ENCODE data around the gene ANKS1B.
"Not testable (repeated sequence)": the region's sequence is repeated elsewhere in the genome, so short reads cannot be mapped to it uniquely, and the experiment has no call there.

ANKS1B gene

DNA sequence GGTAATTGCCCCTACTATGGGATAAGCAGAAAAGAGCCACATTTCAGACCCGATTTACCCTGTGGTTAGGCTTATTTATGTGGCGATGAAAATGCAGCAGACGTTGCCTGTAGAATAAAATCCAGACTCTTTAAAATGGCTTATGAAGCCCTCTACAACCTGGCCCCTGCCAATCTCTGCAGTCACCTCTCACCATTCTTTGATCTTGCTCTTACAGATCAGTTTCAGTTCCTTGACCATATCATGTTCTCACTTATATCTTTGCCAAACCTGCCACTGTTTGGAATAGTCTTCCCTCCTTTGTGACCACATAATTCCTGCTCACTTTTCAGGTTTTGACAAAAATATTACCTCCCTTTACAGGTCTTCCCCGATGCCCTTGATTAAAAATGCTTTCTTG is 601.5 kb downstream of the ANKS1B start:
- DNase-seq (ENCODE audit: low read depth, low spot score): no peak

DNA sequence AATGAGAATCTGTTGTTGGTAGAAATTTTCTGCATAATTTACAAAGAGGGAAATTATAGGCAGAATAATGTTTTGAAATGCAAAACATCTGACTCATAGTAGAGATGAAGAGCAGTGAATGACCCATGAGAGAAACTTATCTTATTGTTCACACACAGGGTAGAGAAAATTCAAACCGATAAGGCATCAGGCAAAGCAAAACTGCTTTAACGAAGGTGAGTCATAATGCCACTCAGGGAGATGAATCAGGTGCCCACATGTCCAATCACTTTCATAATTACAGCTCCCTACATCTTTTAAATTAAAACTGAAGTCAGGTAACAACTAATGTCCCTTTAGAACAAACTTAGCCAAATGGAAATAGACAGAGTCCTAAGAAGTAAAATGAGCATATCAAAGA is 602.7 kb downstream of the ANKS1B start:
- no peak for DNase-seq (ENCODE audit: low read depth, low spot score)

DNA sequence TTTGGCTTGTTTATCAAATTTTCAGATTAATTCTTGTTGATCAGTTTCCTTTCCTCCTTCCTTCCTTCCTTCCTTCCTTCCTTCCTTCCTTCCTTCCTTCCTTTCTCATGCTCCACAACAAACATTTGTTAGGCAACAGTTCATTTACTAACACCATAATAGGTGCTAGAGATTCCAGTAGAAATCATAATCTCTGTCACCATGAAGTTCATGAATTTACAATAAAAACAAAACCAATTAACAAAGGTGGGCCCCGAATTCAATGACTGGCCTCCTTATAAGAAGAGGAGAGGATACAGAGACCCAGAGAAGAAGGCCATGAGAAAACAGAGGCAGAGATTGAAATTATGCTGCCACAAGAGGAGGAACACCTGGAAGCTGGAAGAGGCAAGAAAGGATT is 604.0 kb downstream of the ANKS1B start:
- DNase-seq (ENCODE audit: low read depth, low spot score): no peak

GRCh38 chr12:99374023-99374422 is 610.7 kb downstream of the ANKS1B start:
- DNase-seq (ENCODE audit: low read depth, low spot score): no peak

GRCh38 chr12:99372257-99372920 is 612.3 kb downstream of the ANKS1B start:
- no peak for DNase-seq (ENCODE audit: low read depth, low spot score)

DNA sequence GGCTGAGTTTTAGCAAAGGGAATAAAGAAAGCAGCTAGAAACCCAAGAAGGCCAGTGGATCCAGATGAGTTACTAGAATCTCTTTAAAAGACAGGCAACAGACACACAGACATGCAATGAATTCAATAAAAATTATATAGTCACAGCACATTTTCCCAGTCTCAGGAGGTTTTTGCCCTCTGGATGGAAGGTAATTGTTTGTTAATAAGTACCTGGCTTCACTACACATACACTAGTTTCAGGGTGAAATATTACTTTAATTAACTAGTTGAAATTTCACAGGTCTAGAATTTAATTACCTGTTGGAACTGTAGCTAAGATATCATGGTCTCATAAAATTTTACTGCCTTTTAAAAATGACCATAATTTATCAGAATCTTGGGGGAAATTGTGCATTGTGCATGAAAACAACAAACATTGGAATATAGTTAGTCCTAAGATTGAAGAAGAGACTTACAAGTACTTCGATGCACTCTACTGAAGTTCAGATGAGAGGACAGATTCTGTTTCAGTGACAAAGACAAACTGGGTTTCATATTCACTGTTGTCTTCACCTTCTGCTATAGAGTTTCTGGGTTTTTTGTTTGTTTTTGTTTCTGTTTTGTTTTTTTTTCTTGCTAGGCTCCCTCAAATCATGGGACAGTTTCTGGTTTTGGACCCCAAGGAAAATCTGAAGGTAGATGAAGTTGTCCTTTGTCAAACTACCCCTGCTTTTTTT is 614.2 kb downstream of the ANKS1B start:
- DNase-seq (ENCODE audit: low read depth, low spot score): no peak

DNA sequence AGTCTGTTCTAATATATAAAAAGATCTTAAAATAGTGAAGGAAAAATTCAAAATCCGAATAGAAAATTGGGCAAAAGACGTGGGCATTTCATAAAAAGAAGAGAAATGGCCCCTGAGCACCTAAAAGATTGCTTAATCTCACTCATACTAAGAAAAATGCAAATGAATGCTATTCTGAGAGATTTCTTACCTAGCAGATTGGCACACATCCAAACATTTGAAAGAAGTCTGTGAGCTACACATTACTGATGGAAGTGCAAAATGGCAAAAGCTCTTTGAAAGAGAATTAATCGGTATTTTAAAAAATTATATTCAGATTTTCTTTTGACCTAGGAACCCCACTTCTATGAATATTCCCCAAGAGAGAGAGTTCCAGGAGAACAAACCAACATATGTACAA is 617.6 kb downstream of the ANKS1B start:
- DNase-seq (ENCODE audit: low read depth, low spot score): no peak

DNA sequence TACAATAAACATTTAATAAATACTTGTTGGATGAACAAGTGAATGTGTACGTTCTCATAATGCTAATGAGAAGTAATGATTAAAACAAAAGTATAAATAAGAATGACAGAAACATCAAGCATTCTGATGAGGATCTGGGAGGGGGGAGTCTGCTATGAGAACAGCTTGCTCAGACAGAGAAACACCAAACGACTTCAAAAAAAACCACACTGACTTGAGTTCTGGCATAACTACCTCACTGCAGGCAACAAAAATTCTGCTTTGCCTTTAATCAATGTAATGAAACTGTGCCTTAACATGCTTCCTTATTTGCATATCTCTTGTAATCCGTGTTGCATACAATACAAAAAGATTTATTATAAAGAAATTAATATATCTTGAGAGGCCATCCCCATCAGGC is 632.5 kb downstream of the ANKS1B start:
- DNase-seq (ENCODE audit: low read depth, low spot score): no peak

GRCh38 chr12:99343960-99344359 is 640.8 kb downstream of the ANKS1B start:
- no peak for DNase-seq (ENCODE audit: low read depth, low spot score)

DNA sequence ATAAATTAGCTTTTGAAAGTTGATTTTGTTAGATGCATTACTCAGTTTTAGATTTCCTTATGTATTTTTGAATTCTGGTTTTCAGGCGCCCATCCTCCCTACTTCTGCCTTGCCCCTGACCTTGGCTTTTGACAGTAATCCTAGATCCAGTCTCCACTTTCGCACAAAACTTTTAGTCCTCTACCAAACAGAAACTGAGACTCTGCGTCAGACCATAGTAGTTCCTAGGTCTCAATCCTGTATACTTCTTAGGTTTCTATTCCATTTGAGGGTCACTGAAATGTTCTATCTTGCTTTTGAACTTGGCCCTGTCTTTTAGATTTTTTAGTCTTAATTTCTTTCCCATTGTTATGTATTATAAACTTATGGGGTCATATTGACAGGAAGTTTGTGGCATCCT is 645.1 kb downstream of the ANKS1B start:
- DNase-seq (ENCODE audit: low read depth, low spot score): no peak

DNA sequence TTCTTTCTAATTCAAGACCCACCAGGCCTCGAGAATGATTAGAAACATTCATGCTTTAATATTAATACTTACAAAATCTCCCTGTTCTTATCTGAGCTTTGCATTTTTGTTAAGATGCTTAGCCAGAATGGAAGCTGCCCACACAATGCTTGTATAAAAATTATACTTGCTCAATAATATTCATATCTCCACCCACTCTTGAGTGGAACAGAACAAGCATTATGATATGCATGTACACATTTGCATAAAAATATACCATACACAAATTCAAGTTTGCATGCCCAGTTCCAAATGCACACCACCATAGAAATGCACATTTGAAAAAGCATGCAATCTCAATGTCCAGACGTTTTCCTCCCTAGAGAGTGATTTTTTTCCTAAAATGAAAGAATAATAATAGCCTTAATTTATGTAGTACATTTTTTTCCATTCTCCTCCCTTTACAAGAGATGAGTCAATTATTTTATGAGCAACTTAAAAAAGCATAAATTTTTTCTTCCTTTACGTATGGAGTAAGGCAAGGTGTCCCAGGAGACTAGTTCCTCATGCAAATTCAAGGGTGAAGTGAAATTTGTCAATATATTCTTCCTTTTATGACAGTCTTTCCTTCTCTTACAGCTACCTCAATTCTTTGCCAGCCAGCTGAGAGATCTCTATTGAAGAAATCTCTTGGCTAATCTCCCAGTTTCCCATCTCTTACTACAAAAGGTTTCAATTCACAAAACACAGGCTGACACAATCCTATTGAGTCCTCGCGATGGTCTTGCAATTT is 650.3 kb downstream of the ANKS1B start:
- no peak for DNase-seq (ENCODE audit: low read depth, low spot score)

GRCh38 chr12:99332936-99333591 is 651.7 kb downstream of the ANKS1B start:
- no peak for DNase-seq (ENCODE audit: low read depth, low spot score)

DNA sequence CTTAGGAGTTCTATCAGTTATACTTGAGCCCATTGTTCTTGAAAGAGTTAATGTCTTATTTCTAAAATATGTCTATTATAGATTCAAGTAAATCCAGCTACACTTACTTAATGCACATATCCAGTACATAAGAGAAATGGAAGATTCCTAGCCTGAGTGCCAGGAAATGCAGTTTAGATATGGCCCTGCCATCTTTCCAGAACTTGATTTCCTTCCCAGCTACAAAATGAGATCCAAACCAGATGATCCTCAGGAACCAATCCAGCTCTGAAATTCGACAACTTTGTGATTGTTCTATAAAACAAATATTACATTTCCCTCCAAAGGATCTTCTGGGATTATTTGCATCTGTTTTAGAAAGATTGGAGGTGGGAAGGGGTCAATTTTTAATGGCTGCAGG is 654.5 kb downstream of the ANKS1B start:
- DNase-seq (ENCODE audit: low read depth, low spot score): no peak

DNA sequence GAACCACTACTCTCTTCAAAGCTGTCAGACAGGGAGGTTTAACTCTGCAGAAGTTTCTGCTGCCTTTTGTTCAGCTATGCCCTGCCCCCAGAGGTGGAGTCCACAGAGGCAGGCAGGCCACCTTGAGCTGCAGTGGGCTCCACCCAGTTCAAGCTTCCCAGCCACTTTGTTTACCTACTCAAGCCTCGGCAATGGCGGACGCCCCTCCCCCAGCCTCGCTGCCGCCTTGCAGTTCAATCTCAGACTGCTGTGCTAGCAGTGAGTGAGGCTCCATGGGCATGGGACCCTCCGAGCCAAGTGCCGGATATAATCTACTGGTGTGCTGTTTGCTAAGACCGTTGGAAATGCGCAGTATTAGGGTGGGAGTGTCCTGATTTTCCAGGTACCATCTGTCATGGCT is 663.5 kb downstream of the ANKS1B start:
- not testable (repeated sequence) for DNase-seq (ENCODE audit: low read depth, low spot score)

DNA sequence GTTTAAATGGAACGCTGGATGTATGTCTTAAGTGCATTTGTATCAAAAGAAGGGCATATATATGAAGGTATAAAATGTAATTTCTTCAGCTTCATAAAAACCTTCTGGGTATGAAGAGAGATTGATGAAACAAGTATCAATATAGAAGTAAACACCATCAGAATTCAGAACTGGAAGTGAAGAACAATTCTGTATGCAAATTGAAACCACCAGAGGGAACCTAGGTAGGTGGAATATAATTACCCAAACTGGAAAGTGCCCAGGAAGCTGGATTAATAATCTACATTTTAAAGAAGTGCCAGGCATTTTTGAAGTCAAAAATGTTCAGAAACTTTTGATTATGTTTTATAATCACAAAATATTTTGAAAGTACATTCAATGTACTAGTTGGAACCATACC is 673.4 kb downstream of the ANKS1B start:
- DNase-seq (ENCODE audit: low read depth, low spot score): no peak

DNA sequence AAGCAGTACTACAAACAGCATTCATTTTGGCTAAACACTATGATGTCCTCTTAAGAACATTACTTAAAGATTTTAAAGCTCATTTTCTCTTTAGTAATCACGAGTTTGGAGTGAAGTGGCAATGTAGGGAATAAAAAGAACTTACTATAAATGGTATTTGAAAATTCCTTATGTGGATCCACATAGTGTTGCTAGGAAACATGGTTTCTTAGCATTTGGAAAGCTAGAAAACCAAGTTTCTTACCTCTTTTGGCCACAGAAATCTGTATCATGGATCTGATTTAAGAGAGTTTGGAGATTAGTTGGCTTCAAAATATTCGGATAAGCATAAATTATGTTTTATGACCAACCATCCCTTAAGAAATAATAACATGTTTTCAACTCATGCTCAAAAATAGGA is 674.9 kb downstream of the ANKS1B start:
- no peak for DNase-seq (ENCODE audit: low read depth, low spot score)

DNA sequence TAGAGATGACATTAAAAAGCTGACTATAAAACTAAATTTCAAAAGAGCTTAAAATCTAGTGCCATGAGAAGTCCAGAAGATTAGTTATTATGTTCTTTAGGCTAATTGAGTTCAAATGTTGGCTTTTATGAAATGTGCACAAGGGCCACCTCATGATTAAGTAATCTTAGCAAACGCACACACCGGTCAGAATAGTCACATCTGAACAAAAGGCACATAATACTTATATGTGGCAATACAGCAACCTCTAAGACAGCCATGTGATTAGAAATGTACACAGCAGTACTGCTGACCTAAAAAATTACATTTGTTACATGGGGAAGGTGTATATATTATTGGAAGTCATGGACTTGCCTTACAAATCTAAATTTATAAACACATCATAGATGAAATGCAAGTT is 681.9 kb downstream of the ANKS1B start:
- DNase-seq (ENCODE audit: low read depth, low spot score): no peak

DNA sequence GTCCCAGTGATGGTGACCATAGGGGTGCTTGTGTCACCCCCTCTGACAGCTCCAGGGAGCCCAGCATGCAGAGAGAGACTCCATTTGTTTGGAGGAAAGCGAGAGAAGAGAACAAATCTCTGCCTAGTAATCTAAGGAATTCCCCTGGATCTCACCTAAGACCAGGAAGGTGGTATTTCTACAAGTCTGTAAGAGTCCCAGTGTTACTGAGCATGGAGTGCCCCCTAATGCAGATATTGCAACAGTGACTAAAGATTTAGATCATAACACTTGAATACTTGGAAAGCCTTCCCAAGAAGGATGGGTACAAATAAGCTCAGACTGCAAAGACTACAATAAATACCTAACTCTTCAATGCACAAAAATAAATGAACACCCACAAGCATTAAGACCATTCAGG is 697.6 kb downstream of the ANKS1B start:
- DNase-seq (ENCODE audit: low read depth, low spot score): no peak

- DNase-seq (ENCODE audit: low read depth, low spot score): no peak
These were observed 700.6 kb downstream of the ANKS1B start for GRCh38 chr12:99284161-99284560.

DNA sequence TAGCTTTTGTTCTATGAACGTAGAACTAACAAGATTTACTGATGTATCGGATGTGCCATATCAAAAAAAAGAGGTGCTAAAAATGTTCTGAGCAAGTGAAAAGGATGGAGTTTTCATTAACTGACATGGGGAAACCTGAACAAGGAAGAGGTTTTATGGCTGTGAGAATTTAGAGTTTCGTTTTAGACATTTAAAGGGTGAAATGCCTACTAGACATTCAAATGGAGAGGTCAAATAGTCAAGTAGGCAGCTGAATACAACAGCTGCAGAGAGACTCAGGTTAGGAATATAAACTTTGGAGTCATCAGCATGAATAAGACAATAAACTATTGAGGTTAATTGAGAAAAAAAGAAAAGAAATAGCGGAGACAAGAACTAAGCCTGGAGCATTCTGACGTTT is 702.1 kb downstream of the ANKS1B start:
- DNase-seq (ENCODE audit: low read depth, low spot score): no peak

DNA sequence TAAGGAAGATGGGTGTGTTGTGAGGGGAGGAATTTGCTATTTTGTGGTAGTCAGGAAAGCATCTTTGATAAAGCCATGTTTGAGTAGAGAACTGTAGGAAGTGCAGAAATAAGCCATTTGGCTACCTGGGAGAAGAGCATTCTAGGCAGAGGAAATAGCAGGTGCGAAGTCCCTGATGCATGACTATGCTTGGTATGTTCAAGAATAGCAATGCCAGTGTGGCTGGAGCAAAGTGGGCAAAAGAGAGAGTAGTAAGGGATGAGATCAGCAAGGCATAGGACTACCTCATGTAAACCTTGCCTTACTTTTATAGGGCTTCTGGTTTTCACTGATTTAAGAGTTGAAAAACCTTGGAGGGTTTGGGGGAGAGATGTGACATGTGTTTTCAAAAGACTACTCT is 702.6 kb downstream of the ANKS1B start:
- DNase-seq (ENCODE audit: low read depth, low spot score): no peak

GRCh38 chr12:99281277-99281676 is 703.5 kb downstream of the ANKS1B start:
- no peak for DNase-seq (ENCODE audit: low read depth, low spot score)

All from iPS DF 19.7 (cell line).